Posterior cingulate gyrus (tissue), 11 donors: ENCODE measurements around the gene CLK3.

Experiments
- DNase-seq, 10 donors: peaks; one replicate each; pipeline versions ENCODE4 v3.0.0 to v3.0.0-alpha.2; 2020 to 2021; ENCODE audit warnings: mixed read lengths in 3 of 10
- intact Hi-C: fragments of 100-400 bp; cut with DNase I; formaldehyde crosslinking; loops from one replicate; pipeline ENCODE4 v1.15.1; 2023

The CLK3 gene

GRCh38 chr15:74599156-74599555, 16.5 kb upstream of the CLK3 start:
- DNase-seq = peak in 2 of 10 donors; percentile 37 to 65
- intact Hi-C loops = loop anchor here (5.0 kb wide), 1 partner anchor 57 kb away; the partner anchor contains the start of gene ARID3B

DNA sequence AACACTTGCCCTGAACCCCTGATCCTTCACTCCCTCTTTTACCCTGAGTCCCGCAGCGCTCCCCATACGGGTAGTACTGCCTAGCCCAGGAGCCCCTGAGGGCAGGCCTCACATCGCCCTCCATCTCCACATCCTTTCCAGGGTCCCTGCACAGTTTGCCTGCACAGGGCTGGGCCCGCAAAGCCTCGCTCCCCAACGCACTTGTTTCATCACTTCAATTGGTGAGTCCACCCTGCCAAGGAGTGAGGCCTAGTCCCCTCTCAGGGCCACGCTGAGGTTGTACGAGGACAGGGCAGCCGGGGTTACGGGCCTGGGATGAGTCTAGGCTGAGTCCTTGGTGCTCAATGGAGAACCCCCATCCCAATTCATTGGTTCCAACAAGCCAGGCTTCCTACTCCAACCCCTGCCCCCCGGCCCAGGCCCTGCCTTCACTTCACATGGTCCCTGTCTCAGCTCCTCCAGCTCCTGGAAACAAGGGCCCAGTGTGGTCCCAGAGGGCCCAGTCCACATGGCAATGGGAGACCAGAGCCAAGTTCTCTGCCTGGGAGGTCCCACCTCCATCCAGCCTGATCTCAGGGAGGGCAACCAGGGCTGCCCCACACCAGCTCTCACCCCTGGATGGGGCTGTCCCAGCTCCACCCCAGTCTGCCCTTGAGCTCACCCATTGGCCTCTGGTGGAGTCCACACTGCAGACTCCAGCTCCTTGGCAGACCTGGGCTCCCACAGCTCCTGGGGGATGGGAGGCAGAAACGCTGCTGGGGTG, 12.4 kb upstream of the CLK3 start:
- intact Hi-C loops = no loop called here
- DNase-seq = peak in 2 of 10 donors; percentile 54 to 75

DNA sequence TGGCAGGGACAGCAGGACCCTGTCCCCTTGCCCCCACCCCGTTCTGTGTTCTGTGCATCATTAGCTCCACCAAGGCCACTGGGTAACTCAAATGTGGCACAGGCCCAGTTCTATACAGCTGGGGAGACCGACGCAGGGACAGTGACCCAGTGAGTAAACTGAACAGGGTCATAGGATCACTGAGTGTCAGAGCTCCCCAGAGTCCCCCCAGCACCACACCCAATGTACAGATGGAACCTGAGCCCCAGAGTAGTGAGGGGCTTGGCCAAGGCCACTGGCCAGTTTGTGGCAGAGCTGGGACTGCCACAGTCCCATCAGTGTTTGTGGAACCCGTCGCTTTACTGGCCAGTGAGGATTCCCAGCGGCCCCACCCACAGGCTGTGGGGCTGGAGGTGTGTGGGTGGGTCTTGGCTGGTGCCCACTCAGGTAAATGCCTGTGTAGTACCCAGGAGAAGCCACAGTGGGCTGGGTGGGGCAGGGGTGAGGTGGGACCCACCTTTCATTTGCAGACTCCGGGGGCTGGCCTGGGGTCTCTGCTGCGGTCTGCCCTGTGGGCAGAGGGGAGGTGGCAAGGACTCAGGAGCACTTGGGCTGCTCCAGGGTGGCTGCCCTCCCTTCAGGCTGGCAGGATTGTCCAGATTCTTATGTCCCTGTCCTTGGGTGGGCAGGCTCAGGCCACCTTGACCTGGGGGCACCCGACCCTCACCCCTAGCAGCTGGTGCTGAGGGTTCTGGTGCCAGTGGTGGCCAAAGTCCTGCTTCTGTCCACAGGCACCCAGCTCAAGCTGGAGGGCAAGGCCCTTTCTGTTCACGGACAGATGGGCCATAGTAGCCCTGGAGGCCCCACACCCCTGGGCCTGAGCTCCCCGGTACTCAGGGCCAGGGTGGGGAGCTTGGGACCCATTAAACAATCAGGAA, 11.6 kb upstream of the CLK3 start:
- intact Hi-C loops = no loop called here
- peak in 2 of 10 donors; percentile 44 to 52 for DNase-seq

DNA sequence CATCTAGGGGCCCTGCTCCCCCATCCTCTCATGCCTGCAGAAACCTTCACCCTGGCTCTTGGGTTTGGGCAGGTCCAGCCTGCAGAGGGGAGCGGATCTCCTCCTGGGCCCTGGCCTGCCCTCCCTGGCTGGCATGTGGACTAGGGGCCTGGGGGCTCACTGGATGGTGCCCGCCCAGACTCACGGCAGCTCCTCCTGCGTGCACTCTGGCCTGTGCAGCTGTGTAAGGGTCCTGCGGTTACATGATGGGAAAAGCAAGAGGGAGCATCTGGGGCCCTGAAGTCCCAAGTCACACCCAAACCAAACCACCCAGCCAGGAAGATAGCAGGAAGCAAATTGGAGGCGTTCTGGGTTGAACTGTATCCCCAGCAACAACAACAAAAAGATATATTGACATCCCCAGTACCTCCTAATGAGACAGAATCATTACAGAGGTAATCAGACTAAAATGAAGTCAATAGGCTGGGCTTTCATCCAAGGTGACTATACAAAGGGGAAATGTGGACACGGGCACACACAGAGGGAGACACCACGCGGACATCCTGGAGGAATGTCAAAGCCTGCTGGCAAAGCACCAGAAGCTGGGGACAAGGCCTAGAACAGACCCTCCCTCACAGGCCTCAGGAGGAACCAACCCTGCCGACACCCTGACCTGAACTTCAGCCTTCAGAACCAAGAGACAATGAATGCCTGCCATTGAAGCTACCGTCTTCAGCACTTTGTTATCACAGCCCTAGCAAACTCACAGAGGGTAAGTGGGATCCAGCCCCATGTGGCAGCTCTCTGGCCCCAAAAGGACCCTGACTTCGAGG, 10.4 kb upstream of the CLK3 start:
- intact Hi-C loops = no loop called here
- peak in 1 of 10 donors; percentile 30 for DNase-seq

DNA sequence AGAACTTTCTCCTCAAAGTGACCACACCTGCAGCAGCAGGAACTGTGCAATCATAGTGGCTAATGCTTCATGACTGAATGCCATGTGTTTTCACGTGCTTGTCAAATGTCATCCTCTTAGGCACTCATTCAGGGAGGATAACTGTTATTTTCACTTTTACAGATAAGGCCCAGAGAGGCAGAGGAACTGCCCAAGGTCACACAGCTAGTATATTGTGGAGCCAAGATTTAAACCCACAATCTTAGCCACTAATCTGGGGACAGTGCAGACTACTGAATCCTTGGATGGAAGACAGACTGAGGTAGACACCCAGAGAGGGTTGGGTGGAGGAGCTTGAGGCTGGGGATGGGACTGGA, 9.9 kb upstream of the CLK3 start:
- DNase-seq = no peak
- intact Hi-C loops = no loop called here

DNA sequence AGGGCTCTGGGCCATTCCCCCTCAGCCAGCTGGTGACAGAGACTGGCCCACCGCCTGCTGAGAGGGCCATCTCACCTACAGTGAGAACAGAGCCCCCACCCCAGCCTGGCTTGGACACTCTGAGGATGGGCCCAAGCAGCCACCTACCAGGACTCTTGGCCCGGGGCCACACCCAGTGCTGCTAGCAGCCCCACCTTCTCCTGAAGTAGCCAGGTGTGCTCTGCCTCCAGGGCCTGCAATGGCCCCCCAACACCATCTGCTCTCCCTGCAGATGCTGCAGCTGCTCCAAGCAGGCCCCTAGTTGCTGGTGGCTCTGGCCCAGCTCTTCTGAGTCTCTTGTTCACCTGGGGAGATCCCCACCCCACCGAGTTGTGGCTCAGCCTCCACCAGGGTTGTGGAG, 6.8 kb upstream of the CLK3 start:
- no peak for DNase-seq
- intact Hi-C loops = no loop called here

DNA sequence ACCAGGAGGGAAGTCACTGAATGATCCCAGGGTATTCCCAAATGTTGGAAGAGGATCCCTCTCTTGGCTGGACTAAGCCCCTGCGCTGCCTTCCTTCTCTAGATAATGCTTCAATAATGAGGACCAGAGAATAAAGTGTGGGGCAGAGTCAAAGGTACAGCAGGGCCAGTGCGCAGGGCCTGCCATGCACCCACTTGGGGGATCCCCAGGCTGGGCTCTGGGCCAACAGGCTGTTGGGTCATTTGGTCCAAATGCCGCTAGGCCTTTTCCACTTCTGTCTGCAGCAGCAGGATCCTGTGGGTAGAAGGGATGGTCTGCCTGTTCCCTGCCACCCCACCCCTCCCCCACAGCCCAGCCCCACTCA, 5.7 kb upstream of the CLK3 start:
- DNase-seq = no peak
- intact Hi-C loops = no loop called here

DNA sequence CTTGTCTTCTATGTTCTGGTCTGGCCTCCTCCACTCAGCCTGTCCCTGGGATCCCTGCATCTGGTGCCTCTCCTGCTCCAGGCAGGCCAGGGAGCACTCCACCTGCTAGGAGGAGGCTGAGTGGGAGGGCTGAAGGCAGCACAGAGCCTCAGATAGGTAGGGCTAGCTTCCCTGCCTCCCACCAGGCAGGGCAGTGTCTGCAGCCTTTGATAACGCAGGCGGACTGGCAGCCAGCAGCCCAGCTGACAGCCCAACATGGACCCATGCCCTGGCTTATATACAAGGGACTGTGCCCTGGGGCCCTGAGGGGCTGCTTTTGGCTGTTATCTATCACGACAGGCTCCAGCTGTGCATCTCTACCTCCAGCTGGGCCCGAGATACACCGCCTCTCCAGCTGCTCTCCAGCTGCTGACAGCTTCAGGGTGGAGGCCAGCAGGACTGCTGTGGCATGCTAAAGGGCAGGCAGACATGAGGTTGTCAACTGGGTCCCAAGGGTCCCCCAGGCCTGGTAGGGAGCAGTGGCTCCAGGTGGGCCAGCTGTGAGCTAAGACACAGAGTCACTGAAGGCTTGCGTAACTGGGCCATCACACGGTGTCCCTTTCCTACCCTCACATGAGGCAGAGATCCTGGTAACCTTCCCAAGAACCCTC, 5.2 kb upstream of the CLK3 start:
- no peak for DNase-seq
- intact Hi-C loops = no loop called here

DNA sequence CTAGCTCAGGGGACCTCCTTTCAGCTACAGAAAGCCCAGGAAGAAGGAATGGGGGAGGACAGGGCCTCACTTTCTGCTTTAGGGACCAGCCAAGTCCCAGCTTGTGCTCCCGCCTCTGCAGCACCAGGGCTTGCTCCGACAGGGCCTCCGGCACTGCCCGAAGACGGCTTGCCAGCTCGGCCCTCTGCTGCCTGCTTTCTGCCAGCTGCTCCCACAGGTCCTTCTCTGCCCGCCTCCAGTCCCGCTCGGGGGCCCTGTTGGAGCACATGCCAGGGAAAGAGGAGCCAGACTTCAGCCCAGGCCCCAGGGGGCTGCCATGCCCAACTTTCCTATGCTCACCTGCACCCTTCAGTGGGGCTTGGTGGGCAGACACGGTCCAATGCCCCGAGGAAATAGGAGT, 4.3 kb upstream of the CLK3 start:
- intact Hi-C loops = no loop called here
- DNase-seq = no peak

DNA sequence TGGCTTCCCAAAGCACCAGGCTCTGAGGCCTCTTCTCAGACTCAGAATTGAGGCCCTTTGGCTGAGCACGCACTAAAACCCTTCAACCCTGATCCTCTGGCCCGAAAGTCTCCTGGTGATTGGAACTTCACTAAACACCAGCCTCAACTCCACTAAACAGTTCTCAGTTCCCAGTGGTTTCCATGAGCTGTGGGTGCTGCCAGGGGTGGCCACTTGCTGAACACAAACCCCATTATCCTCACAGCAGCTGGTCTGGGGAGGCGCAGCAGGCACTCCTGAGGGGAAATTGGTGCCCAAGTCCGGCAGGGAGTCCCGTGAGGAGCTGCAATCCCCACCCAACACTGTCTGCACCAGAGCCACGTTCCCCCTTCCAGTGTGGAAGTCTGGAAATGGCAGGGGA, 3.8 kb upstream of the CLK3 start:
- DNase-seq = no peak
- intact Hi-C loops = no loop called here

GRCh38 chr15:74612677-74613076, 3.0 kb upstream of the CLK3 start:
- DNase-seq = no peak
- intact Hi-C loops = no loop called here

DNA sequence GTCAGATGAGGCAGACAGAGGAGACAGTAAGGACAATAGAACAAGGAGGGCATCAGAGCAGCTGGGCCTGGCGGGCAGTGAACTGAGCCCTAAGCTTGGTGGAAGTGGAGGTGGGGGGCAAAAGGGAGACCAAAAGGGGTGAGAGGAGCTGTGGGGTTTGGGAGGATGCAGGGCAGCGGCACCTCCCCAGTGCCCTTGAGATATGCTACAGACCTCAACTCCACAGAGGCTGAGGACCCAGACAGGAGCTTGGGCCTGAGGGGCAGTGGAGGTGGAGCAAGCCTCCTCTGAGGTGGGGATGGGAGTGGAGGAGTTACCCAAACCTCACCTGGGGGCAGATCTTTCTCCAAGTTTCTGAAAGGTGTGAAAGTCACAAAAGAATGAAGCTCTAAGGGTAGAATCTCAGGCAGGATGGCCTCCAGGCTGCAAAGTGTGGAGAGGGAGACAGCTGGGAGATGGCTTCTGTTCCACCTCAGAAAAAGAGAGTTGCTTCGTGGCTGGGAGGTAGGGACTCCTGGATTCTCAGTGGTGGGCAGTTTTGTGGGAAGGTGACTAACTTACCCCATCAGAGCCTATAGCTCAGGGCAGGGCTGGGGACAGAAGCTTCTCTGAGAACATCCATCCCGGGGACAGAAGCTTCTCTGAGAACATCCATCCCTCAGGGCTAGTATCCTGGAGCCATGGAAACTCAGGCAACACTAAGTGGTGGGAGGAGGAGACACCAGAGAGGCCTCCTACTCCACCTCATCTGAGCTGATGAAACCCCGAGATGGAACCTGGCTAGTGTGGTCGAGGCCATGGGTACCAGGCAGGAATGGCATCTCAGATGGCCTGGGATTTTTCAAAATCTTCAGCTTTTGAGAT, 2.3 kb upstream of the CLK3 start:
- intact Hi-C loops = no loop called here
- DNase-seq = no peak

DNA sequence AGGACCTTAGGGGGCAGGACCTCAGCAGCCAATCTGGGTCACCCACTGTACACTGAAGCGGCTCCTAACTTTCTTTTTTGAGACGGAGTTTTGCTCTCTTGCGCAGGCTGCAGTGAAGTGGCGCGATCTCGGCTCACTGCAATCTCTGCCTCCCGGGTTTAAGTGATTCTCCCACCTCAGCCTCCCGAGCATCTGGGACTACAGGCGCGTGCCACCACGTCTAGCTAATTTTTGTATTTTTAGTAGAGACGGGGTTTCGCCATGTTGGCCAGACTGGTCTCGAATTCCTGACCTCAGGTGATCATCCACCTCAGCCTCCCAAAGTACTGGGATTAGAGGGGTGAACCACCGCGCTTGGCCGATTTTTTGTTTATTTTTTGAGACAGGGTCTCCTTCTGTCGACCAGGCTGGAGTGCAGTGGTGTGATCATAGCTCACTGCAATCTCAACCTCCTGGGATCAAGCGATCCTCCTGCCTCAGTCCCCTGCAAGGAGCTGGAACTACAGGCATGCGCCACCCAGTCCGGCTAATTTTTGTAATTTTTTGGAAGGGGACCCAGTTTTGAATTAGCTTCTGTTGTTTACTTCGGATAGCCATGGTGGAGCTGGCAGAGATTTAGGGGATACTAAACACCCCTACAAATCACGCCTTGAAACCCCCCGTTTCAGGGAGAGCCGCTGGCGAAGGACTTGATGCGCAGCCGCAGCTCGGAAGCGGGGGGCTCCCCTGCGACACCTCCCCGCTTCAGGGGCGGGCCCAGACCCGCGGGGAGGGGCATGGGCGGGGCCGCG, 1.5 kb upstream of the CLK3 start:
- DNase-seq = no peak
- intact Hi-C loops = no loop called here

DNA sequence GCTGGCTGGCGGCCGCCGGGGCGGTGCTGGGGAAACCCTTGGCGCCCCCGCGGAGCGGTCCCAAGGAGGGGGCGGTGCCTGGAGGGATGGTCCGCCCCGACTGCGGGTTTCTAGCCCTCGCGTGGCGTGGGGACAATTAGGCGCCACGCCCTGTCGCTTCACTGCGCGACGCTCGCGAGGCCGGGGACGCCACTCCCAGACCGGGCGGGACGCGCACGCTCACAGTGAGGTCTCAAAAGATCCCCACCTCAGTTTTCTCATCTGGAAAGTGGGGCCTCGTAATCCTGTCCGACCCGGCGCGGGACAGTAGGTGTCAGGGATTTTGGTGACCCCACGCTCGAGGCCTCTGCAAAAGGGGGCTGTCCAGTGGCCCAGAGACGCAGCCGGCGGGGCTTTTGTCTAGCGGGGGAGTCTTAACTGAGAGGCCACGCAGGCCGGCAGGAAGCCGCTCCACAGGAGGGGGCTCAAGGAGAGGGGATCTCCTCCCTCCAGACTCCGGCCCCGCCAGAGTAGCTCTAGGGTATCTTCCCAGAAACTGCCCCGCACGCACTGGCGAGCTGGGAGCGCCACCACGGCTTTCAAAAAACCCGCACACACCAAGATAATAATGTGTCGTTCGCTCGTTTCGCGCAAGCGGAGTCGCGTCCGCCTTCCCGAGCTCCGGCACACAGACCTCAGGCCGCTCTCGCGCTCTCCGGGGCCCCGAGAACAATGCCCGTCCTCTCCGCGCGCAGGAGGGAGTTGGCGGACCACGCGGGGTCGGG, 710 bp upstream of the CLK3 start:
- DNase-seq = peak; percentile 63 to 97 (median 78)
- intact Hi-C loops = loop anchor here (1.0 to 5.0 kb wide), 5 partner anchors 17 to 243 kb away; partner anchors contain the start of genes ARID3B and UBL7

- intact Hi-C loops = loop anchor here (5.0 kb wide), 2 partner anchors 154 to 244 kb away; partner anchors contain the start of gene UBL7
- peak in 6 of 10 donors; percentile 34 to 91 (median 43) for DNase-seq
These were observed 817 bp downstream of the CLK3 start for GRCh38 chr15:74616366-74616939.

DNA sequence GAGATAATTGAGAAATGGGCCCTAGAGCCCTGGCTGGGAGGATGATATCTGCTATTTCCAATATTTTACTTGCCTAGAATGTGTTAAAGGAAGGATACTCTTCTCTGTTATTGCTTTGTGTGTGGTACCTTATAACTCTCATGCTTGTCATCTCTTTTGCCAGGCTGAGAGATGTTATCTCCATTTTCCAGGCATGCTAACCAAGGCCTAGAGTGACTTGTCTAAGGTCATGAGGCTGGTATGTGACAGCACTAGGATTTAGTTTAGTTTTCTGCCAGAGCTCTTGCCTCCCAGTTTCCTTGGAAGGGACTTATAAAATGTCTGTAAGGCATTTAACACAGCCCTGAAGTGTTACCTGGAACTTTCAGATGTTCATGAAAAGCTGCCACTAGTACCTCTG, 1.4 kb downstream of the CLK3 start:
- intact Hi-C loops = loop anchor here (5.0 kb wide), 2 partner anchors 155 to 245 kb away; partner anchors contain the start of gene UBL7
- DNase-seq = no peak
